C4-2B (cell line): Measurements from ENCODE around the gene IQCB1.

Source experiments
- H3K27ac ChIP-seq: fragments of 450-650 bp; 2 replicates; pipeline ENCODE4 v1.5.1; 2017
- CTCF ChIP-seq: fragments of 450-650 bp; conservative IDR thresholded peaks from 2 replicates; pipeline ENCODE4 v1.5.1; 2017; ENCODE audit warnings: mild to moderate bottlenecking
- ZFX ChIP-seq: fragments of 450-650 bp; IDR thresholded peaks from 2 replicates; pipeline ENCODE4 v1.6.1; 2017

The IQCB1 gene

GRCh38 chr3:121835465-121835801, 573 bp upstream of the IQCB1 start:
- peak overlapping the region; percentile 75 for H3K27ac ChIP-seq

GRCh38 chr3:121834157-121834670, 646 bp downstream of the IQCB1 start:
- peak overlapping the region; percentile 75 for H3K27ac ChIP-seq
- no peak for TF ChIP-seq ZFX
- no peak for TF ChIP-seq CTCF

More at GRCh38 chr3:121835465-121835801, 573 bp upstream of the IQCB1 start:
- TF ChIP-seq CTCF (no peak), ZFX (no peak)

GRCh38 chr3:121822973-121823372, 11.9 kb downstream of the IQCB1 start:
- no peak overlapping the region for H3K27ac ChIP-seq
- no peak for TF ChIP-seq CTCF
- TF ChIP-seq ZFX: no peak

DNA sequence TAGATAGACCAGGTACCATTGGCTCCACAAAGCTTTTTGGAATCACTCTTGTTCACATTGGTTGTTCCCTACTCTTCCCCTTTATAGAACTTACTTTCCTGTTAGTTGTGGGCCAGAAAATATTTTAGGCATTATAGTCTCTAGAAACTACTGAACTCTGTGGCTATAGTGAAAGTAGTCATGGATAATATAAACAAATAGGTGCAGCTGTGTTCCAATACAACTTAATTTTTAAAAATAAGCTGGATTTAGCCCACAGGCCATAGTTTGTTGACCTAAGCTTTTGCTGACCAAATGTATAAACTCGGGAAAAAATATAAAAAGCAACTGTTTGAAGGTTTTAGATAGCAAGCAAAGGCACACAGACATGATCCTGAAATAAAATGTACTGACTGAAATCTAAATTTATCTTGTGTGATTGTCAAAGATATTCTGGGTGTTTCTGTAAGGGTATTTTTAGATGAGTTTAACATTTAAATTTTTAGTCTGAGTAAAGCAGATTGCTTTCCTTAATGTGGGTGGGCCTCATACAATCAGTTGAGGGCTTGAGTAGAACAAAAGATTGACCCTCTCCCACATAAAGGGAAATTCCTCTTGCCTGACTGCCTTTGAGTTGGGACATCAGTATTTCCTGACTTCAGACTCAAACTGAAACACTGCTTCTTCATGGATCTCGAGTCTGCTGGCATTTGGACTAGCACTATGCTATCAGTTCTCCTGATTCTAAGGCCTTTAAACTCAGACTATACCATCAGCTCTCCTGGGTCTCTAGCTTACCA, 13.2 kb downstream of the IQCB1 start:
- H3K27ac ChIP-seq: no peak overlapping the region
- TF ChIP-seq ZFX (no peak), CTCF (no peak)

GRCh38 chr3:121819236-121819635, 15.6 kb downstream of the IQCB1 start:
- no peak overlapping the region for H3K27ac ChIP-seq
- no peak for TF ChIP-seq CTCF
- TF ChIP-seq ZFX: no peak

- H3K27ac ChIP-seq: no peak overlapping the region
- no peak for TF ChIP-seq CTCF
- no peak for TF ChIP-seq ZFX
Observed at GRCh38 chr3:121818578-121818977, 16.3 kb downstream of the IQCB1 start.

- TF ChIP-seq CTCF: no peak
- no peak for TF ChIP-seq ZFX
Observed at GRCh38 chr3:121817753-121818152, 17.1 kb downstream of the IQCB1 start.

More at GRCh38 chr3:121817753-121818152, 17.1 kb downstream of the IQCB1 start:
- no peak overlapping the region for H3K27ac ChIP-seq
